Heart right ventricle (tissue), 16 donors: ENCODE data around the gene LRP1-AS. TPM values are rescaled to one million over a fixed set of nuclear protein-coding genes. Genes with fewer than 3 reads are reported as not detected.

Experiments used
- ATAC-seq, 8 donors: fragments of 200-7000 bp; cut with Tn5 transposase; one replicate each; pipeline ENCODE4 v1.9.1; 2020; ENCODE audit warnings: mild to moderate bottlenecking in 8 of 8, moderate library complexity in 8 of 8, moderate number of reproducible peaks in 1 of 8
- DNase-seq, 2 donors: peaks; one replicate each; pipeline ENCODE4 v3.0.0-alpha.2; 2020
- H3K27ac ChIP-seq, 10 donors: fragments of 200-600 bp; sonication (generic) in 2 of 10; one replicate each; pipeline versions ENCODE4 v1.5.0 to v1.8.0; 2020 to 2022; ENCODE audit warnings: mild to moderate bottlenecking in 3 of 10
- H3K27me3 ChIP-seq, 7 donors: fragments of 200-600 bp; one replicate each; pipeline ENCODE4 v1.8.0; 2021 to 2022; ENCODE audit warnings: mild to moderate bottlenecking in 2 of 7
- H3K36me3 ChIP-seq, 9 donors: fragments of 200-600 bp; sonication (generic) in 1 of 9; one replicate each; pipeline versions ENCODE4 v1.5.0 to v1.8.0; 2020 to 2022; ENCODE audit warnings: mild to moderate bottlenecking in 2 of 9
- H3K4me1 ChIP-seq, 9 donors: fragments of 200-600 bp; sonication (generic) in 1 of 9; one replicate each; pipeline versions ENCODE4 v1.5.0 to v1.8.0; 2020 to 2022; ENCODE audit warnings: mild to moderate bottlenecking in 4 of 9
- H3K4me3 ChIP-seq, 10 donors: fragments of 200-600 bp; sonication (generic) in 2 of 10; one replicate each; pipeline versions ENCODE4 v1.5.0 to v1.8.0; 2020 to 2022; ENCODE audit warnings: mild to moderate bottlenecking in 7 of 10, moderate library complexity in 2 of 10
- H3K9me3 ChIP-seq, 11 donors: fragments of 200-600 bp in 10 of 11; sonication (generic) in 2 of 11; one replicate each; pipeline versions ENCODE4 v1.5.0 to v1.8.0; 2013 to 2022; ENCODE audit warnings: mild to moderate bottlenecking in 2 of 11, control low read depth in 1 of 11, moderate library complexity in 1 of 11
- WGBS, 2 donors: extraction: QIAGEN DNeasy Blood & Tissue Kit; methylation state at CpG; one replicate each; pipeline ENCODE4 v1.1.7; 2013; ENCODE audit warnings: inconsistent platforms in 1 of 2; 5-methylcytosine and 5-hydroxymethylcytosine counted together
- intact Hi-C, 10 donors: fragments of 100-400 bp; cut with DNase I; formaldehyde crosslinking; loops; one replicate each; pipeline versions ENCODE4 v1.11.1 to v1.14.2; 2022
- polyA plus RNA-seq, 2 donors: library from polyadenylated mRNA; stranded (reverse); fragments of 200-250 nt; gene quantifications; one replicate each; pipeline ENCODE4 v1.2.3, GENCODE V29; 2013
- total RNA-seq, 10 donors: library from RNA; stranded (reverse); fragmentation: NEBNext Ultra II Directional in 3 of 10; extraction: Animal tissue kit (Norgen Biotek cat#: 25700) in 3 of 10; gene quantifications; one replicate each; pipeline versions ENCODE4 v1.2.1 to v1.2.4, GENCODE V29; 2021 to 2023
- TF ChIP-seq, protein P1 (sequence below), 9 donors: fragments of 200-600 bp; sonication (generic) in 2 of 9; IDR thresholded peaks; one replicate each; pipeline versions ENCODE4 v1.5.0 to v1.8.0; 2021 to 2022; ENCODE audit warnings: antibody characterized with exemption in 9 of 9, mild to moderate bottlenecking in 5 of 9, moderate library complexity in 1 of 9
- donor health status: Arrhythmogenic right ventricular cardiomyopathy.
- donor health status: ischemic (EF 13 %, LVEDD 7.1; RV severe dilation, severe dysfunction).
- donor health status: healthy with polysubstance abuse.
- donor health status: DM: no; HTN: yes; CAD: no.
- donor health status: DM: no; HTN: no; CAD: no.
- donor health status: ischemic (EF 25% LVEDD 6.9; RV normal size, moderate dysfunction).
- donor health status: ischemic (EF 25% LVEDD 5.7; RV mildly dilated, moderate dysfunction).
- donor health status: healthy.
- donor health status: DM: yes; HTN: yes; CAD: no.
- donor health status: Ischemic cardiomyopathy.
- donor health status: ischemic (EF 35%, LVEDD 5.7; RV mildly dilated, moderate dysfunction).
- donor health status: nonischemic (EF 11% LVEDD 7.7; RV severe dilation, severe dysfunction).
- donor health status: DM: yes; HTN: yes; CAD: no.
- donor health status: PGD.
- donor health status: ischemic (EF 29% LVEDD 5.4; RV normal size, mild dysfunction).
- donor health status: nonischemic (EF 23%, LVEDD 6.1; RV moderate dilation, normal function).

LRP1-AS gene
- total and polyA plus RNA-seq, 12 donors, result not detected

DNA sequence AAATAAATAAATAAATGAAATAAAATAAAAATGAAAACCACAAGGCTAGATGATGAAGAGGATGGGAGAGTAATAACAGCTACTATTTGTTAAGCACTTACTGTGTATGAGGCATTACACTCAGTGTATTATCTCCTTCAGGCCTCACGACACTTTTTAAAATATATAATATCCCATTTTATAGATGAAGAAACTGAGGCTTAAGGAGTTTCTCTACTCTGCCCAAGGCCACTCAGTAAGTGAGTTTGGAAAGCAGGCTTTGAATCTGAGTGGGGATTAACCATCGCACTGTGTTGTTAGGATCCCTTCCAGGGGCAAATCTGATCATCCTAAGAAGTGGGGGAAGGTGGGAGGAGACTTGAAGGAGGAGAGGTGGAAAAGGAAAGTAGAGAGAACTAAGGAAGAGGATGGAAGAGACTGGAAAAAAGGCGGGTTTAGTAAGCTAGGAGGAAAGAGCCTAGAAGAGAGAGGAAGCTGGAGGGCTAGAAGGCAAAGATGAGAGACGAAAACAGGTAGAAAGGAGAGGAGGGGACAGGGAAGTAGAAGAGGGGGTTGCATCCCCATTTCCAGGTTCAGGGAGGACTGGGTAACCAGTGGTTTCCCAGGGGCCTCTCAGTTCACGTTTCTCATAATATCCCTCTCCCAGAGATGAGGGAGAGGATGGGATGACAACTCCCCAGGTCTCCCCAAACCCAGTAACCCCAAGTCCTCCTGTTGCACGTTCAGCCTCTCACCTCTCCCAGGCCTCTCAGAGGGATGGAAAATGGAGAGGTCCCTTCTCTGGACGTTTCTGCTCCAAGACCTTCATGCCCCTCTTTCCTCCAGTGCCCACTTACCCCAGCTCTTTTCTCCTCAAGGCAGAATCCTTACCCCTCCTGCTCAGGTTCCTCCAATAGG lies 38.0 kb downstream of the LRP1-AS start:
- H3K4me1 ChIP-seq, result peaks cover 0 to 47% (median 31%) of the 10 kb centered on the region in 9 donors
- DNase-seq, result no peak
- no peak for ATAC-seq
- no peaks in the 10 kb centered on the region for H3K27me3 ChIP-seq
- WGBS, 2 donors, result 61 to 71% methylated on average over 7 of the region's 7 CpGs
- peak overlapping the region in 9 of 10 donors; percentile 63 to 84 (median 78) for H3K4me3 ChIP-seq
- H3K36me3 ChIP-seq, result peaks cover 0 to 49% (median 19%) of the 10 kb centered on the region in 9 donors
- TF ChIP-seq, protein P1, sequence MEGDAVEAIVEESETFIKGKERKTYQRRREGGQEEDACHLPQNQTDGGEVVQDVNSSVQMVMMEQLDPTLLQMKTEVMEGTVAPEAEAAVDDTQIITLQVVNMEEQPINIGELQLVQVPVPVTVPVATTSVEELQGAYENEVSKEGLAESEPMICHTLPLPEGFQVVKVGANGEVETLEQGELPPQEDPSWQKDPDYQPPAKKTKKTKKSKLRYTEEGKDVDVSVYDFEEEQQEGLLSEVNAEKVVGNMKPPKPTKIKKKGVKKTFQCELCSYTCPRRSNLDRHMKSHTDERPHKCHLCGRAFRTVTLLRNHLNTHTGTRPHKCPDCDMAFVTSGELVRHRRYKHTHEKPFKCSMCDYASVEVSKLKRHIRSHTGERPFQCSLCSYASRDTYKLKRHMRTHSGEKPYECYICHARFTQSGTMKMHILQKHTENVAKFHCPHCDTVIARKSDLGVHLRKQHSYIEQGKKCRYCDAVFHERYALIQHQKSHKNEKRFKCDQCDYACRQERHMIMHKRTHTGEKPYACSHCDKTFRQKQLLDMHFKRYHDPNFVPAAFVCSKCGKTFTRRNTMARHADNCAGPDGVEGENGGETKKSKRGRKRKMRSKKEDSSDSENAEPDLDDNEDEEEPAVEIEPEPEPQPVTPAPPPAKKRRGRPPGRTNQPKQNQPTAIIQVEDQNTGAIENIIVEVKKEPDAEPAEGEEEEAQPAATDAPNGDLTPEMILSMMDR (IDR thresholded peaks at IDR 0.05), result no peak
- intact Hi-C loops, result loop anchor here in 8 of 10 donors (1.0 to 10.0 kb wide), 10 partner anchors 17 to 352 kb away; partner anchors contain the start of genes ZBTB39 (in 4 of the 8), HSD17B6 (in 1 of the 8), NAB2 (in 1 of the 8) and TAC3 (in 1 of the 8)
- peak overlapping the region in 9 of 10 donors; percentile 96 to 99 (median 98) for H3K27ac ChIP-seq
- no peaks in the 10 kb centered on the region for H3K9me3 ChIP-seq

DNA sequence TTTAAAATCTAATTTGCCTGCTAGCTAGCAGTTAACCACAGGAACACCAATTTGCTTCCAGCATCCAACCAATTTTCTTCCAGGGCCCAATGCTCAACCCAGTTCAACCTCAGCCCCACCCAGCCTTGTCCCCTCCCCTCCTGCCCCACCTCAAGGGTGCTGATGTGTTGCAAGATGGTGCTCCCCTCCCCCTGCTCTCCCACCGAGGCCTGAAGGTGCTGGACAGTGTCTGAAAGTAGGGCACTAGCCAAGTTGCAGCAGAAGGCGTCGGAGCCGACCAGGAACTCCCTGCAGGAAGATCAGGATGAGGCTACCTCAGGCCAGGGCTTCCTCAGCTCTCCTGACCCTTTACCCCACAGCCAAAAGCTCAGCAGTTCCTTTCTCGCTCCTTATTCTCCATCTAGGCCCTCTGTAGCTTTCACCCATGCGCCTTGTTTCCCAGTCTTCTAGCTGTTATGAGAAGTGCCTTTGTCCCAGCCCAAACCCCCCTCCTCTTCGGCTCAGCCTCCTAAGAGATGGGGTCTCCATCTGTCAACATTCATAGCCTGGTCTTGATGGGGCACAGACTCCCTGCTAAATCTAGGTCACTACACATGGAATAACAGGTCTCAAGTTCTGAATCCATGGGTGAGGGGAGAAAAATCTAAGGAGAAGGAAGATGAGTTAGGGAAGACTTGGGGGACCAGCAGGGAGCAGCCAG lies 39.8 kb downstream of the LRP1-AS start:
- Histone ChIP-seq H3K4me3 (no peak overlapping the region), H3K27ac (no peak overlapping the region), H3K4me1 (peaks cover 0 to 44% (median 31%) of the 10 kb centered on the region in 9 donors), H3K27me3 (no peaks in the 10 kb centered on the region), H3K9me3 (no peaks in the 10 kb centered on the region), H3K36me3 (peaks cover 0 to 67% (median 28%) of the 10 kb centered on the region in 9 donors)
- intact Hi-C loops, result loop anchor here in 1 of 10 donors (2.0 kb wide), 1 partner anchor 15 kb away; no protein-coding TSS in a partner anchor
- TF ChIP-seq, protein P1 (IDR thresholded peaks at IDR 0.05), result no peak
- 55 to 59% methylated on average over 7 of the region's 7 CpGs for WGBS, 2 donors
- ATAC-seq, result no peak
- no peak for DNase-seq

DNA sequence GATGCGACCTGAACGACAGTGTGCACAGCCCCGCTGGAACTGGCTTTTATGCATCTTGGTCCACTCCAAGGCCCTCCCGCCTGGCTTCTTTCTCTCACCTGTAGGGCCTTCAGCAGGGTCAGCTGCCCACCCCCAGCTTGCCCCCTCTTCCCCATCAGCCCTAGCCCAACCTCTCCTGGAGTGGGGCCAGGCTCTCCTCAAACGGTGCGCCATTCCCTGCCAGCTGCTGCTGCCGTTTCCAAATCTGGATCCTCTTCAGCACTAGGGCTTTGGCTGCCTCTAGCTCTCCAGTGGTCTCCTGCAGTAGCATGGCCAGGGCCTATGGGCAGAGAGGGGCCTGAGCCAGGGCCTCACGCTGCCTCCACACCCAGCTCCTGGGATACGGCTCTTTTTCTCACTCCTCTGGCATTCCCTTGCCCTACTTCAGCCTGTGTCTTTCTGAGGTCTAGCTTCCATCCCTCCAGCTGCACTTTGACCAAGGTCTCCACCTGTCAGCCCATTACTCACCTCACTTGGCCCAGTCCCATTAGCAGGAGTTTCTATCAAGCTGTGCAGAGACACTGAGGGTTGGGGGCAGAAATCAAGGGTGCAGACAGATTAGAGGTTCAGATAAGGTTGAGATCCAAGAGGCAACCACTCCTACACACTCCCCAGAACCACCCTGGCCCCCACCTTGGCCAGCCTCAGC lies 41.3 kb downstream of the LRP1-AS start:
- Histone ChIP-seq H3K4me1 (peaks cover 0 to 37% (median 25%) of the 10 kb centered on the region in 9 donors), H3K36me3 (peaks cover 0 to 81% (median 28%) of the 10 kb centered on the region in 9 donors), H3K9me3 (no peaks in the 10 kb centered on the region), H3K27me3 (no peaks in the 10 kb centered on the region), H3K4me3 (no peak overlapping the region), H3K27ac (no peak overlapping the region)
- intact Hi-C loops, result no loop called here
- no peak for ATAC-seq
- TF ChIP-seq, protein P1 (IDR thresholded peaks at IDR 0.05), result no peak
- 59 to 61% methylated on average over 9 of the region's 9 CpGs for WGBS, 2 donors
- DNase-seq, result no peak
